HG03342 (cell line): ENCODE data around the gene ST8SIA3.

Experiments
- ATAC-seq: cut with Tn5 transposase; IDR thresholded peaks from one replicate; pipeline ENCODE4 v1.9.1; 2021; ENCODE audit warnings: mild to moderate bottlenecking, moderate library complexity; ENCODE audit not compliant: unreplicated experiment

Gene ST8SIA3

GRCh38 chr18:57352271-57352701 is at the start of gene ST8SIA3:
Gene ST8SIA3 (plus strand): TSS chr18:57352557. CDS start chr18:57352847, 290 bp downstream.
- ATAC-seq: no peak

- ATAC-seq: no peak
These were observed 40.9 kb upstream of the ST8SIA3 start for GRCh38 chr18:57311472-57311871.

GRCh38 chr18:57312346-57313144 is 39.8 kb upstream of the ST8SIA3 start:
- no peak for ATAC-seq

GRCh38 chr18:57320603-57321002 is 31.8 kb upstream of the ST8SIA3 start:
- ATAC-seq: no peak

GRCh38 chr18:57325491-57326166 is 26.7 kb upstream of the ST8SIA3 start:
- no peak for ATAC-seq

GRCh38 chr18:57326718-57327323 is 25.5 kb upstream of the ST8SIA3 start:
- no peak for ATAC-seq

GRCh38 chr18:57328665-57329064 is 23.7 kb upstream of the ST8SIA3 start:
- no peak for ATAC-seq

- no peak for ATAC-seq
These were observed 22.5 kb upstream of the ST8SIA3 start for GRCh38 chr18:57329856-57330255.

GRCh38 chr18:57331718-57332117 is 20.6 kb upstream of the ST8SIA3 start:
- ATAC-seq: no peak

GRCh38 chr18:57333940-57334339 is 18.4 kb upstream of the ST8SIA3 start:
- no peak for ATAC-seq

GRCh38 chr18:57334383-57334782 is 18.0 kb upstream of the ST8SIA3 start:
- ATAC-seq: no peak

- ATAC-seq: no peak
These were observed 16.0 kb upstream of the ST8SIA3 start for GRCh38 chr18:57336343-57336742.

- ATAC-seq: no peak
These were observed 14.5 kb upstream of the ST8SIA3 start for GRCh38 chr18:57337890-57338289.

GRCh38 chr18:57343833-57344232 is 8.5 kb upstream of the ST8SIA3 start:
- no peak for ATAC-seq

- ATAC-seq: no peak
These were observed 5.5 kb upstream of the ST8SIA3 start for GRCh38 chr18:57346876-57347275.

- ATAC-seq: no peak
These were observed 4.6 kb upstream of the ST8SIA3 start for GRCh38 chr18:57347784-57348183.

GRCh38 chr18:57352761-57353136 is 392 bp downstream of the ST8SIA3 start:
- no peak for ATAC-seq

- ATAC-seq: no peak
These were observed 981 bp downstream of the ST8SIA3 start for GRCh38 chr18:57353137-57353939.

GRCh38 chr18:57353940-57354461 is 1.6 kb downstream of the ST8SIA3 start:
- ATAC-seq: no peak

GRCh38 chr18:57359433-57359832 is 7.1 kb downstream of the ST8SIA3 start:
- no peak for ATAC-seq

GRCh38 chr18:57362714-57363113 is 10.4 kb downstream of the ST8SIA3 start:
- no peak for ATAC-seq
